Neural cell (in vitro differentiated cells): Measurements from ENCODE around the gene KRTAP5-2.

Experiments
- POLR2AphosphoS5 ChIP-seq: IDR thresholded peaks from 2 replicates; pipeline ENCODE4 v1.6.1; 2012
- SMC3 ChIP-seq: fragments of 450-650 bp; conservative IDR thresholded peaks from 2 replicates; pipeline ENCODE4 v1.6.1; 2014; ENCODE audit warnings: antibody characterized with exemption, mild to moderate bottlenecking, moderate library complexity; ENCODE audit not compliant: poor library complexity

DNA sequence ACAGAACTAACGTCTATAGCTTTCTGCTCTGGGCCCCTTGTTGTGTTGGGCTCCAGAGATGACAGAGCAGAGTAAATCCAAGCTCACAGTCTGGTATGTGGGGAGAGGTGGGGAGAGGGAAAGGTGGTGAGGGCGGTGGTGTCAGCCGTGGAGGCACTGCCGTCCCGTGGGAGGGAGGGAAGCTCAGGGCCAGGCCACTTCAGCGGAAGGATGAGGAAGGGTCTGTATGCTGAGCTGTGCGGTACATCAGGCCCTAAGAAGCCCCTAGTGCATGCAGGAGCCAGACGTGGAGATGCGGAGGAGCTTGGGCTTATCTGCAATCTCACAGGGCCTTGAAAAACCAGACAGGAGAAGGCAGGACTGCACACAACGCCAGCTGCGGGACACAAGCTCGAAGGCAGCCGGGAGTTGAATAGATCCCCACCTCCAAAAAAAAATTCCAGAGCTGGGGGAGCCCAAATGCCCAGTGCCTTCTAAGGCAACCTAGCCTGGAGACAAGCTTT lies 33.0 kb upstream of the KRTAP5-2 start:
- TF ChIP-seq SMC3 (no peak), POLR2AphosphoS5 (no peak)
